Stimulated activated CD4-positive, alpha-beta T cell treated with anti-CD3 and anti-CD28 coated beads, Interleukin-12 subunit alpha, Interleukin-12 subunit beta, amount 100 ng/mL, for 4 hours (primary cell): ENCODE data around the gene UMODL1.

ENCODE experiments used
- DNase-seq: peaks from one replicate; pipeline ENCODE4 v3.0.0-alpha.2; 2020

Gene UMODL1

GRCh38 chr21:42071146-42071737 is at the start of gene UMODL1:
Gene UMODL1, plus strand, starts transcription at chr21:42071317. Its CDS starts 0 bp downstream, at chr21:42071317.
- no peak for DNase-seq

GRCh38 chr21:42021371-42022090 is 49.6 kb upstream of the UMODL1 start:
- DNase-seq: no peak

GRCh38 chr21:42022091-42022430 is 49.1 kb upstream of the UMODL1 start:
- DNase-seq: no peak

- DNase-seq: no peak
Measured at GRCh38 chr21:42022906-42023305, 48.2 kb upstream of the UMODL1 start.

GRCh38 chr21:42025376-42026081 is 45.6 kb upstream of the UMODL1 start:
- DNase-seq: no peak

GRCh38 chr21:42026082-42026435 is 45.1 kb upstream of the UMODL1 start:
- DNase-seq: no peak

GRCh38 chr21:42027085-42027821 is 43.9 kb upstream of the UMODL1 start:
- no peak for DNase-seq

- DNase-seq: no peak
Measured at GRCh38 chr21:42027822-42028765, 43.0 kb upstream of the UMODL1 start.

GRCh38 chr21:42028766-42029425 is 42.2 kb upstream of the UMODL1 start:
- DNase-seq: no peak

GRCh38 chr21:42030311-42030710 is 40.8 kb upstream of the UMODL1 start:
- no peak for DNase-seq

- no peak for DNase-seq
Measured at GRCh38 chr21:42031241-42031640, 39.9 kb upstream of the UMODL1 start.

GRCh38 chr21:42031816-42032215 is 39.3 kb upstream of the UMODL1 start:
- DNase-seq: no peak

- DNase-seq: no peak
Measured at GRCh38 chr21:42032266-42032665, 38.9 kb upstream of the UMODL1 start.

- DNase-seq: no peak
Measured at GRCh38 chr21:42032968-42033367, 38.1 kb upstream of the UMODL1 start.

GRCh38 chr21:42036313-42036712 is 34.8 kb upstream of the UMODL1 start:
- no peak for DNase-seq

GRCh38 chr21:42037516-42037915 is 33.6 kb upstream of the UMODL1 start:
- no peak for DNase-seq

GRCh38 chr21:42037943-42038342 is 33.2 kb upstream of the UMODL1 start:
- no peak for DNase-seq

- no peak for DNase-seq
Measured at GRCh38 chr21:42038393-42038792, 32.7 kb upstream of the UMODL1 start.

GRCh38 chr21:42038826-42039425 is 32.2 kb upstream of the UMODL1 start:
- DNase-seq: no peak

GRCh38 chr21:42039470-42039901 is 31.6 kb upstream of the UMODL1 start:
- DNase-seq: no peak

GRCh38 chr21:42039911-42040351 is 31.2 kb upstream of the UMODL1 start:
- no peak for DNase-seq
